GM21717 (cell line): ENCODE data around the gene PGAP3.
"Not testable (repeated sequence)": the region's sequence is repeated elsewhere in the genome, so short reads cannot be mapped to it uniquely, and the experiment has no call there.

Source experiments
- ATAC-seq: cut with Tn5 transposase; IDR thresholded peaks from one replicate; pipeline ENCODE4 v1.9.1; 2021; ENCODE audit warnings: mild to moderate bottlenecking, moderate library complexity; ENCODE audit not compliant: unreplicated experiment

The PGAP3 gene

GRCh38 chr17:39699157-39699817 lies 11.4 kb upstream of the PGAP3 start:
- ATAC-seq, result not testable (repeated sequence)

GRCh38 chr17:39697961-39698360 lies 10.1 kb upstream of the PGAP3 start:
- ATAC-seq, result no peak

GRCh38 chr17:39696731-39697130 lies 8.9 kb upstream of the PGAP3 start:
- ATAC-seq, result no peak

GRCh38 chr17:39695089-39695474 lies 7.2 kb upstream of the PGAP3 start:
- no peak for ATAC-seq

- no peak for ATAC-seq
Observed at GRCh38 chr17:39694593-39694992, 6.7 kb upstream of the PGAP3 start.

- no peak for ATAC-seq
Observed at GRCh38 chr17:39688945-39689344, 1.1 kb upstream of the PGAP3 start.

GRCh38 chr17:39688475-39688835 lies 598 bp upstream of the PGAP3 start:
- no peak for ATAC-seq

GRCh38 chr17:39687101-39687545 lies 734 bp downstream of the PGAP3 start:
- no peak for ATAC-seq

GRCh38 chr17:39684369-39685192 lies 3.3 kb downstream of the PGAP3 start:
- no peak for ATAC-seq

GRCh38 chr17:39683295-39683939 lies 4.4 kb downstream of the PGAP3 start:
- no peak for ATAC-seq

- no peak for ATAC-seq
Observed at GRCh38 chr17:39679521-39680192, 8.2 kb downstream of the PGAP3 start.

- no peak for ATAC-seq
Observed at GRCh38 chr17:39678340-39679116, 9.3 kb downstream of the PGAP3 start.

GRCh38 chr17:39677542-39678339 lies 10.1 kb downstream of the PGAP3 start:
- ATAC-seq, result no peak

GRCh38 chr17:39677072-39677471 lies 10.8 kb downstream of the PGAP3 start:
- ATAC-seq, result no peak

- ATAC-seq, result no peak
Observed at GRCh38 chr17:39676198-39676819, 11.5 kb downstream of the PGAP3 start.

- no peak for ATAC-seq
Observed at GRCh38 chr17:39675390-39676082, 12.3 kb downstream of the PGAP3 start.

GRCh38 chr17:39674702-39675389 lies 13.0 kb downstream of the PGAP3 start:
- ATAC-seq, result no peak

- ATAC-seq, result no peak
Observed at GRCh38 chr17:39674179-39674578, 13.7 kb downstream of the PGAP3 start.
